TTC549 (cell line): ENCODE results near the gene KCNMA1.

Experiments
- FAIRE-seq: peaks from 2 replicates; lab custom pipeline; 2012; peaks lifted over from hg19 to GRCh38; lab: Jason Lieb, UNC

The KCNMA1 gene

DNA sequence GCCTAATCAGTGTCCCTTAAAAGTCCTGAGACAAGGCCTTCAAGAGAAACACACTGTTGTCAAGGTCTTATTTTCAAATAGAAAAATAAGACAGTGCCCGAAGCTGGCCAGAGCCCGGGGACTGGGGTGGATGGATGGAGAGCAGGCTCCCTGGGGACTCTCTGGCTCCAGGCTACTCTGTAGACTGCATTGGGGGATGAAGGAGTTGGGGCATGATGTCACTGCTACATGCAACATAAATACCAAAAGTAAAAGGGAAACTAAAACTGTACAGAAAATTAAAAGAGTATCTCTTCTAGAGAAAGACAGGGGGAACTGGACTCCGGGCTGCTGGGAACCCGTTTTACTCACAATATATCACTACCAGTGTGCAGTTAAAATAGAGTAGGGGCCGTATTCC is 629.8 kb downstream of the KCNMA1 start:
- FAIRE-seq = no peak

DNA sequence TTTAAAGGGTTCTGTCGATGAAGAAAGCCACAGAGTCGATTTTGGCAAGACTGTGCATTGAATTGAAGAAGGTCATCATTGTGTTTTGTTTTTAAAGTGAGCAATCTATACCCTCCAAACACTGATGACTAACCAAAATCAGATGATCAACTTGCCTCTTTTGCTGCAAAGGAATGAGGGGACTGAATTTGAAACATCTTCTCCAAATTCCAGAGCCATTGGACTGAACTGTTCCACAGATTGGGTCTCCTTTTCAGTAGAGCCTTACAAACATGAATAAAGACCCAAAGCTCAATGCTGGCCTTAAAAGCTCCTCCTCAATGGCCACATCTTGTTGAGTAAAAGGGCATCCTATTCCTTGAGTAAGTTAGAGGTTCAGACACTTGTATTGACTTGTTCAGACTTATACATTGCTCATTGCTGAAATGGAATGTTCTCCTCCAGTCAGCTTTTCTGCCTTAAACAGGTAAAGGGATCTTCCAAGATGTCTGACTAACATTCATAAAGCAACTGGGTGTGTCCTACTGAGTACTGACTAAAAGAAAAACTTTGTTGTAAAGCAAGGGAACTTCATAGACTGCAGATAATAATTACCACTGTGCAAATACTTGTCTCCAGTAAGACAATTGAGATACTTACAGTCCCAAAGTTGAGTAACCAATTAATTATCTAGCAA is 630.6 kb downstream of the KCNMA1 start:
- FAIRE-seq = no peak

DNA sequence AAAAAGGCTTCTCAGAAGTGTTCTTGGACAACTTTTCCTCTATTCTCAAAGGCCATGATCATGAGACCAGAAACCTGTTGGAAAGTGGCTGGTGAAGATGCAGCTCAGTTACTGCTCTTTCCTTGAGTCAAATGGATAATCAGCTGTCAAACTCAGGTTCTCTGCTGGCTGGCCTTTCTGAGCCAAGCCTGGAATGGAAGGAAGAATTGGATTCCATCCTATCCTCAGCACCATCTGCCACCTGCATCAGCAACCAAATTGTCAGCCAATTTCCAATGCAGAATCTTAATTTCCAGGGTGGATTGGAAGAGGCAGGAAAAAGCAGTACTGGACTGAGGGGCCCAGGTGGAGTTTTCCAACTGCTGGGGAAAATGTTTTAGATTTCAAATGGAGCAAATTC is 631.7 kb downstream of the KCNMA1 start:
- FAIRE-seq = no peak

- FAIRE-seq = peak; percentile 58
These were observed 632.6 kb downstream of the KCNMA1 start for GRCh38 chr10:77004917-77005564.

- no peak for FAIRE-seq
These were observed 634.7 kb downstream of the KCNMA1 start for GRCh38 chr10:77002872-77003271.

DNA sequence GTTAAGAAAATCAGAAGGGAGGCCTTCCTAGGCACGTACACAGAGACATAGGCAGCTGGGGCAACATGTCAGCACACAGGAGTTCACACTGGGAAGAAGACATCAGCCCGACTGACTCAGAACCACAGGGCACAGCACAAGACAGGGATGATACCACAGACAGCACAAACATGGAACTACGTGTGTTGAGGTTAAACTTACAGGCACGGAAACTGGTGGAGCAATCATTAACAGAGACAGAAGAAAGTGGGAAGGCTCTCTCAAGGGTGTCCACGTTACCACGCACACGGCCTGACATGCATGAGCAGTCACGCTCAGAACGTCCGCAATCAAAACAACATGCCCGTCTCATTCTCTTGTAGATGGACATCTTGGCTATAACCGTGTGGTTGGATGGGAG is 636.4 kb downstream of the KCNMA1 start:
- FAIRE-seq = no peak

GRCh38 chr10:76998451-76998850 is 639.2 kb downstream of the KCNMA1 start:
- no peak for FAIRE-seq

DNA sequence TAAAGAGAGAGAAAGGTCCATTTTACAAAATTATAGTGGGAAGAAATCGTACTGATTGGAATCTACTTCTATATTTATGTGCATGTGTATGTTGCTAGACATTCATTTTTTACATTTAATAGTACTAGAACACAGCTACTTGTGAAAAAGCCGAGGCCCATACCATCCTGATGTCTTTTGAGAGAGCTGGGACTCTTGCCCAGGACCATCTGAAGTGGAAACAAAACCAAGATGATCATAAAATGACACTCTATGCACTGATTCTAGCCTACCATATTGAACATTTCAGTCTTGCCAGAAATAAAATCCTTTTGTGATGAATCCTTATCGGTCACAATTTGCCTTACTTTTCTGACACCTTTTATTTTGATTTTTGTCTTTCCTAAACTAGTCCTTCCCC is 640.0 kb downstream of the KCNMA1 start:
- no peak for FAIRE-seq

DNA sequence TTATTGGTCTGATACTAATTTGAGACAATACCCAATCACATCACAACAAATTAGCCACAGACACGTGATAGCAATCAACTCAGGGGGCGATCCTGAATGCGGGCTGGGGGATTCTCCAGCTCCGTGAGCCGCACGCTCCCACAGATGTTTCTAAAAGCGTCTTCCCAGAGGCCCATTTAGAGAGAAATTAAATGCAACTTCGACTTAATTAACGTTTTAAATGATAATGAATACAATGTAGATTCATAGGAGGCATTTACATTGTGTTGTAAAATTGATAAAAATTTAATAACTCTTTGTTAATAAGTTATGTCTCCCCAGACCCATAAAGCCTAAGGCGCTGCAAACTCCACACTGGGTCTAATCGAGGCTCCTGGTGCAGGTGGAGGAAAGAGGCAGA is 642.6 kb downstream of the KCNMA1 start:
- FAIRE-seq = no peak

DNA sequence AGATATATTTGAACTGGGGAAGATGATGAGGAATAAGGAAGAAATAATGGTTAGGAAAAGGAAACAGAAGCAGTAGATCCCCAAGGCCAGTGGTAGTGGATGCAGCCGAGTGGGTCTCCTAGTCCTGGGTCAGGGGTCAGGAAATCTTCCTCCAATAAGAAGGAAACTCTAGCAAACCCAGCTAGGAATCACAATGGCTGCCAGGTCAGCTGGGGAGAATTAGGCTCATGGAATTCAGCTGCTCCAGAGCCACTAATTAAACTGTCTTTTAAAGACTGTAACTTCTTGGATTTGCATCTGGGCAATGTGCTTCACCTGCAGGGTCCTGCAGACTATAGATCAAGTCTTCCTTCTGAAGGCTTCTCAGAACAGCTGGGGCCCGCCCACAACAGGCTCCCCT is 644.4 kb downstream of the KCNMA1 start:
- FAIRE-seq = no peak

DNA sequence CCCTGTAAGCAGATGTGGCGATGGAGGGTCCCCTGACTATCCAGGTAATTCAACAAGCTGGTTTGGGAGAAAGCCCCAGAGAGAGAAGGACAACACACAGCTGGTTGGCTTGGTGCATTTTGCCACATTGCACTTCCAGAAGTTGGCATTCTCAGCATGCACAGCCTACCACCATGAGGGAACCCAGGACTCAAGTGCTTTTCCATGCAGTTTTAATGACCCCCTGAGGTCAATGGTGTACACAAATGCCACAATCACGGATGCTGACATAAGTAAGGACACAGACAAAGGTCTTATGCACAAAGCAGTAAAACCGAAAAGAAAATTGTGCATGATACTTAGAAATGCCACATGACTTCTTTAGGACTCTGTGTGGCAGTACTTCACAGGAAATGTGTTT is 645.1 kb downstream of the KCNMA1 start:
- FAIRE-seq = no peak

- no peak for FAIRE-seq
These were observed 646.0 kb downstream of the KCNMA1 start for GRCh38 chr10:76991621-76992020.

DNA sequence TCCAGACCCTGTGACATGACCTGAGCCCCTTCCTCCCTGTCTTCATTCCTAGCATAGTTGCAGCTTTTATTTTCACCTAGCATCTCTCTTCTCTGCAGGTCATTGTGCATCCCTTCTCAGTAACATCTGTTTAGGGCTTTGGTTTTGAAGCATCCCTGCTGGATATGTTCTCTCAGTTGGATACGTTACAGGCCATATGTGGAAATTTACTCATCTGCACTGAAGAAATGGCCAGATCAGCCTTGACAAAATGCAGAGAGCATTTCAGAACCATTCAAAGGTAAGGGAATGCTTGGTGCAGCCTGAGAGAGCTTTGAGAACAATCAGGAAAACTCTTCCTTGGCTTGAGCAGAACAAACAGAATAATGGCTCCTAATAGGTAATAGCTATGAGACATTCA is 647.0 kb downstream of the KCNMA1 start:
- FAIRE-seq = no peak

GRCh38 chr10:76984559-76985443 is 652.8 kb downstream of the KCNMA1 start:
- FAIRE-seq = no peak

DNA sequence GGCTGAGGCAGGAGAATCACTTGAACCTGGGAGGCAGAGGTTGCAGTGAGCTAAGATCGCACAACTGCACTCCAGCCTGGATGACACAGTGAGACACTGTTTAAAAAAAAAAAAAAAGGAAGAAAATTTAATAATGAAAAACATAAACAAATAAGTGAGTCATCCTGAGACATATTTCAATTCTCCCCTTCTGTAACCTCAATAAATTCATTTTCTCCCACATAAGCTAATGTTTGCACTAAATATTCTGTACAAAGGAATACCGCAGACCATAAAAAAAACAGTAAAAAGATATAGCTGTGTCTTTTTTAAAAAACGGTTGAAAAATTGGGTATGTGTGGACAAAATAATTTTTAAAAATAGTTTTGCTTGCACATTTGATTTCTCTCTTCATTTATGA is 654.0 kb downstream of the KCNMA1 start:
- no peak for FAIRE-seq

DNA sequence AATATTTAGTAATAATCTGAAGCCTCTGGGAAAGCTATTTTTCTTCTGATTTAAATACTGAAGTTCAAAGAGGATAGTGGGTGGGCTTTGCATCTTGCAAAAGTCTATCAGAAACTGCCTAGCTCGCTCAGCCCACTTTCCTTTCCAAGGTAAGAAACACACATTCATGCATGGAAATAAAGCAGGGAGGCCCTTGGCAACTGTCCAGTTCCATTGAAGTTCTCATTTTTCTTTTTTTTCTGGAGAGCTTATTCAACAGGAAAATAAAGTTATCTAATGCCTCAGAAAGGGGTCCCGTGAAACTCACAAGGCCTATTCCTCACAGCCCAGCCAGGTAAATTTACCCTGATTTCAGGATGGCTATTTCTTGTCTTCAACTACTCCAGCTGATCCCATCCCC is 654.9 kb downstream of the KCNMA1 start:
- no peak for FAIRE-seq

- no peak for FAIRE-seq
These were observed 656.4 kb downstream of the KCNMA1 start for GRCh38 chr10:76981251-76981650.

DNA sequence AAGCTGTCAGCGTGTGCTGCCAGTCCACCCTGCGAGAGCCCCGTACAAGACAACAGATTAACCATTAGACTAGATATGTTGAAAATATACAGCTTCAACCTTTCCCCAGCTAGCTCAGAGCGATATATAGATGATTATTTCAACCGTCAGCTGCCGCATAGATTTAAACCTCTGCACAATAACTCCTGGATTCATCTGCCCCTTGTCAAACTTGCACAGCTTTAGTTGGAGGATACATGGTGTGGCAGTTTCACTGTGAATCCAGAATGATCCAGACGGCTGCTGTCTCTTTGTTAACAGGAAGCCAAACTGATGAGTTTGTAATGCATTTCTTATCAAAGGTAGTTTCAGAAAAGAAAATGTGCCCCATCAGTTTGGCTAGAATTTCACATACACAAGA is 659.7 kb downstream of the KCNMA1 start:
- no peak for FAIRE-seq

DNA sequence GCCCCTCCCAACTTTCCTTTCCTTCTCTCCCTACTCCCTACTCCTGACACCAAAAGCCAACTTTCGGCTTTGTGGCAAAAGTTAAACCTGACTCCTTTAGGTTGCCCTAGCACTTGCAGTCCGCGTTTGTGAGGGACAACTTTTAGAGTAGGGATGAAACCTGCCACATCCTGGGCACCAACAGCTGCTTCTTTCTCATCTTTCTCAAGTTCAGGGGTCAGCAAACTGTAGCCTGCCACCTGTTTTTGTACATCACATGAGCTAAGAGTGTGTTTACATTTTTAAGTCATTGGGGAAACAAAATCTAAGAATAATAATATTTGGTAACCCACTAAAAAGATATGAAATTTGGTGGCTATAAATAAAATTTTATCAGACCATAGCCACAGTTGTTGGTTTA is 660.6 kb downstream of the KCNMA1 start:
- FAIRE-seq = no peak

- FAIRE-seq = no peak
These were observed 661.5 kb downstream of the KCNMA1 start for GRCh38 chr10:76976142-76976541.

DNA sequence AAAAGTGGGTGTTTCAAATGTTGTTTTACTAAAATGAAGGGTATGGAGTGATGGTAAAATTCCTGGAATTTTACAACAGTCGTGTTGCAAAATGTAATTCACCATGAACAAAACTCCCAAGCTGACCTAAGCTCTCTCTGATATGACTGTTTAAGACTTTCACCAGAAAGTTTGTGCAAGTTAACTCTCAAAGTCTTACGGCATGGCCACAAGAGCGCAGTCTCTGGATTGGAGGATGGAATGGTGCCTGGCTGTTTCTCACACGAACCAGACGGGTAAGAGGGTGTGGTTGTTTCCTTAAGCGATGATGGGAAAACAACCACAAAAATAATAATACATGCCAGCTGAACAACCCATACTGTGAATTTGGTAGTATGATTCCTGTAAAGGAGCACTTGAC is 662.5 kb downstream of the KCNMA1 start:
- no peak for FAIRE-seq

DNA sequence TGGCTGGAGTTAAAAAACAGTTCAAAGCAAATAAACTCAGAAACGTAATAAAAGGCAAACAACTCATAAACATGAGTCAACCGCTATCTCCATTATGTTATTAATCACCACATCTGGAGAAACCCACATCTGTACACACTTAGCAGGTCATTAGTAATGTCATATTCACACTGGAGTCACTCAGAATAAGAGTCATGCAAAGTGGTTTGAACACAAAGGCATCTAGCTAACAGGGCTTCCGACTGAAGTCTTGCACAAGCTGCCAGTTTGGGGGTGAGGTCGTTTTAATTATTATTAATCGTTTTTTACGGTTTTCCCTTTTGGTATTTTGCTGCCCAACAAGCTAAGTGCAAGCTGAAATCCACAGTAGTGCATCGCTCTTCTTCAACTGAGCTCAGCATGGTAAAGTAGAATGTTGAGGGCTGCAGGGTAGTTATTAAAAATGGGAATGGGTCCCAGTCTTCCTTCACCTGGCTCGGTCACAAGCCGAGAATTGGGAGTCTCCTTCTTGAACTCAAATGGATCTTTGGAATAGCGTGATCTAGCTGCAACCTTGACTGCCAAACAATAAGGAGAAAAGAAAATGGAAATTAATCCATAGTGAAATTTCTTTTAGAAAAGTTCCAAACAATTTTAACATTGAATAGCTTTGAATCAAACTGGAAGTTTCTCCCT is 663.5 kb downstream of the KCNMA1 start:
- FAIRE-seq = no peak
